GM23248 (cell line): ENCODE data around the gene WNT3A.

Experiments
- EZH2 ChIP-seq: fragments of 200-600 bp; sonication (generic); IDR thresholded peaks from 2 replicates; pipeline ENCODE4 v1.6.1; 2018; ENCODE audit warnings: antibody characterized with exemption, mild to moderate bottlenecking; ENCODE audit not compliant: insufficient read depth, poor library complexity, severe bottlenecking
- EZH2phosphoT487 ChIP-seq: fragments of 200-600 bp; sonication (generic); IDR thresholded peaks from 2 replicates; pipeline ENCODE4 v1.6.1; 2018; ENCODE audit warnings: antibody characterized with exemption, moderate library complexity, mild to moderate bottlenecking, low read depth; ENCODE audit not compliant: insufficient read depth

GRCh38 chr1:228061411-228062084 lies 54.8 kb downstream of the WNT3A start:
- TF ChIP-seq EZH2phosphoT487 (no peak), EZH2 (no peak)
